HG03045 (cell line): Measurements from ENCODE around the gene ENPP1.

Source experiments
- ATAC-seq: cut with Tn5 transposase; IDR thresholded peaks from one replicate; pipeline ENCODE4 v1.9.1; 2021; ENCODE audit warnings: mild to moderate bottlenecking, moderate library complexity; ENCODE audit not compliant: unreplicated experiment

ENPP1 gene

DNA sequence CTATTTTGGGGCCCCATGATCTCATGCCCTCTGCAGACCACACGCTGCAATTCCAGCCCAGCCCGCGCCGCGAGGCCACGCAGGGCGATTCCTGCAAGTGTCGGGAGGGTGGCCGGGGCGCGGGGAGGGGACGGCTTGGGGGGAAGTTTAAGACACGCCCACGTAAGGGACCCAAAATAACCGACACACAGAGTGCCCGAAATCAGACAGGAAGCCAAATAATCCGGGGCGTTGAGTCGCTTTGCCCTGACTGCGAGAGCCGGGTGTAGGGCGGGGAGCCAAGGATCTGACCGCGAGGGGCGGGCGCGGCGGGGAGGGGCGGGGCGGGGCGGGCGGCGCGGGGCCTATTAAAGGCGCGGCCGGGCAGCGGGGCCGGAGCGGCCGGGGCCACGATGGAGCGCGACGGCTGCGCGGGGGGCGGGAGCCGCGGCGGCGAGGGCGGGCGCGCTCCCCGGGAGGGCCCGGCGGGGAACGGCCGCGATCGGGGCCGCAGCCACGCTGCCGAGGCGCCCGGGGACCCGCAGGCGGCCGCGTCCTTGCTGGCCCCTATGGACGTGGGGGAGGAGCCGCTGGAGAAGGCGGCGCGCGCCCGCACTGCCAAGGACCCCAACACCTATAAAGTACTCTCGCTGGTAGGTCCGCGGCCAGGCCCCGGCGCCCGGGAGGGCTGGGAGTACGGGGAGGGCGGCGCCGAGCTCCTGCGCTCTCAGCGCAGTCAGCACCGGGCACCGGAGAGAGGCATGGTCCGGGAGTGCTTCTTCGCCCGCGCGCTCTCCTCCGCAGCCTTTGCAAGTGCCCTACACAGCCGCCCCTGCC is at the start of gene ENPP1:
TSS of gene ENPP1 (plus strand) at position 377 of the 816 bp plus-strand sequence. CDS start at position 393, 16 bp downstream.
- peak; percentile 56 for ATAC-seq

DNA sequence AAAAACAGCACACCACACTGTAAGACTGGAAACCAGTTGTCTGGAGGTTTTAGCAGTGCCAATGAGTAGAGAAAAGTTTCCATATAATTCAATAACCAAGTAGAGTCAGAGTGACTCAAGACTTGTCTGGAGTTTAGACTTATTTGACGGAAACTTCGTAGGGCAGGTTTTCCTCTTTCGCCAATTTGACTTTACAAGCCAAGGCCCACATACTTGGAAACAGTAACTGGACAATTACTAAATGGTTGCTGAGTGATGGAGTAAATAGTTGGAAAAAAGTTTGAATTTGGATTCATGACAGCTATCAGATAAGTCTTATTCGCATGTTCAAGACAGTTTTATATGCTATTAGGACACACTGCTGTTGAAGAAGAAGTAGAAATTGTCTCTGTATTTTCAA is 48.9 kb upstream of the ENPP1 start:
- no peak for ATAC-seq

DNA sequence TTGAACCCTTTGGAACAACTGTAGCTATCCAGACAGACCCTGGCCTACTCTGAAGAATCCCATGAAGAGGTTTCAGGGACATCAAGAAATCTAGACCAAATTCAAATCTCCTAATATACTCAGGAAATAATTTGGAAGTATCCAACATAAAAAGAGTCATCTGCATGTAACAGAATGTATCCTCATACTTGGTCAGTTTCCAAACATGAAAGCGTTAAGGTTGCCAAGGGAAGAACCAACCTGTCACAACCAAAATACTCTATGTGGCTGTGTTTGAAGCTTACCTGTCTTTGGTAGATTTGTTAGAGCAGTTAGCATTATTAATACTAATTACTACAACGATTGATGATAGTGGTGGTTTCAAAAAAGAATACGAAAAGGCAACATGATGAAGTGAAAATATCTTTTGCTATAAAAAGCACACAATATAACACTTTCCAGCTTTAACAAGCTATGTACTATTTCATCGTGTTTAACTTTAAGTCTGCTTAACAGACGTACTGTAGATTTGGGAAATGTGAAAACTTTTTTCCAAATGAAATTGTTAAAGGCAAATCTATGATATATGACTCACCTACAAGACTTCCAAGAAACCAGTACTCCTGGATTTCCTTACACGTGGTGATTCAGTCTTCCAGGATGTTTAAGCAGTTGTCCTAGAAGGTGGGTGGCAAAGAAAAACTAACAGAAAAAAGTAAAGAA is 46.6 kb upstream of the ENPP1 start:
- no peak for ATAC-seq

DNA sequence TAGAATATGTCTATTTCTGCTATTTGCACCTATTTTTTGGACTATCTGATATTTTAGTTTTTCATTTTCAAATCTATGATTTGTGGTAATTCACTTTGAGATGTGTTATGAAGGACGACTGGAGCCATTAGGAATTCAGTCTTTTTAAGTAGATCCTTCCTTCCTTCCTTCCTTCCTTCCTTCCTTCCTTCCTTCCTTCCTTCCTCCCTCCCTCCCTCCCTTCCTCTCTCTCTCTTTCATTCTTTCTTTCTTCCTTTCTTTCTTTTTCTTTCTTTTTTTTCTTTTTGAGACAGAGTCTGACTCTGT is 46.1 kb upstream of the ENPP1 start:
- no peak for ATAC-seq

DNA sequence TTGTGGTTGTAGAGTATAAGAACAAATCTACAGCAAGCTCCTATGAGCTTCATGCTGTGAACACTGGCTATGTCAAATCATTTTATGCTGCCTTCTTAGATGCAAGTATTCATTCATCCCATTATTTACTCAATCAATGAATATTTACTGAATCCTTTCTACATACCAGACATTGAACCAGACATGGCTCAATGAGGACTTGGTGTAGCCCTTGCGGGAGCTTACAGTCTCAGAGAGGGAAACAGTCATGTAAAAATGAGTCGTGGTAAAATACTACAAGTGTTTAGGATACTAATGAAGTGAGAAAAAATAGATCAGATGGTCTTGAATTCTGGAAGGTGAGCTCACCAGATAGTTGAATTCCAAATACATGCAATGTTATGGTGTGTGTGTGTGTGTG is 44.8 kb upstream of the ENPP1 start:
- ATAC-seq: no peak

GRCh38 chr6:131763749-131764148 is 44.1 kb upstream of the ENPP1 start:
- no peak for ATAC-seq

- ATAC-seq: no peak
These were observed 43.5 kb upstream of the ENPP1 start for GRCh38 chr6:131764350-131764749.

DNA sequence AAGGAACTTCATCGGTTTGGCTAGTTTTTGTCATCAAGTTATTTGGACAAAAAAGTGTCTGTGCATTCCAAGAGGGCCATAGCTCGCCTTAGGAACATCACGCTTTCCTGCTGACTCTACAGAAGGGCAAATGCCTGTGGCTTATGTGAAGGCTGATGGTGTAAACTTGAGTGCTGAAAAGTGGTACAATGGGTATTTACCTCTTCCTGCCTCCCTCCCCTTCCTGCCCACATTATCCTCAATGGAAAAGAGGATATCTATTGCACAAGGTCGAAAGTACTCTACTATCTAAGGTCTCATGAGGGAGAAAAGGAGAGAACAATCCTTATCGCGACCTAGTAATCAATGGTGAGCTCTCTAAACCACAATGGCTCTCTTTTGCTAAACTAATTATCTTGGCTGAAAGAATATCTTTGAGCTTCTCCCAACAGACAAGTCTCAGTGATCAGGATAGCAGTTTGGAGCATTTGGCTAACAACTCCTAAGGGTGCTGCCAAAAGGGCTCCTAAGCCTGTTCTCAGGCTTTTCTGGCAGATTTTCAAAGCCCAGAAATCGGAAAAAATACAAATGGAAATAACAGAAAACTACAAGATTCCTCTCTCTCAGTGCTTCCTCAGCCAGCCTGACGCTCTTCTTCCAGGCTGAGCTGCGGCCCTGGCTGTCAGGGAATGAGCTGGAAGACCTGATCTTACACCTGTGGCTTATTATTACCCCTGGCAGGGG is 42.6 kb upstream of the ENPP1 start:
- no peak for ATAC-seq

GRCh38 chr6:131765804-131766135 is 42.0 kb upstream of the ENPP1 start:
- ATAC-seq: no peak

DNA sequence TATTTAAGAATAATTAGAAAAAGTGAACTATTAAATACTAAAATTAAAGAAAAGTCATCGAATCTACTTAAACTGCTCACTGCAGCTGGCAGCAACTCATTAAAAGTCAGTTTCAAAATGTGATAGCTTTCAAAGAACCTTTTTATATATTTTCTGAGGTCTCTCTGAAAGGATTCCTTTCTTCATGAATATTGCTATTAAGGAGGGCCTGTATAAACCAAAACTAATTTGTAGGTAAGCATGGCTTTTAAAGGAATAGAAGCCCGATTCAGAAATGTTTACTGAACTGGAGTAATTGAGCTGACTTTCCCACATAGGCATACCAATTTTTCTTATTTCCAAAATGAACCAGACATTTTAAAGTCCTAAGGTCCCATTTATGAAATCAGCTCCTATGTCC is 41.2 kb upstream of the ENPP1 start:
- no peak for ATAC-seq

DNA sequence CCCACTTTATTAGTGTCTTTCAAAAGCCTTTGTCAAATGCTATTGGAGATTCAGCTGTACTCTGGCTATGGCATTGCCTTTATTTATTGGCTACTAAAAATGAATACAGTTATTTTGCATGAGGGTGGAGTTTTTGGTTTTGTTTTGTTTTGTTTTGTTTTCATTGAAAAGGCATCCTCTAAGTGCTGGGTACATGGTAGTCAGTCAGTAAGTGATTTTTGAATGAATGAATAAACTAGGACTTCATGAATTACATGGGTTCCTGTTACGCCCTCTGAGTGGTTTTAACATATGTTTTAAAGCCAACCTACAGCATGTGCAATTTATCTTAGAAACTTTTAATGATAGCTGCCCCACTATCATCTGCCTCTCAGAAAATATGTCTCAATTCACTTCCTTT is 38.9 kb upstream of the ENPP1 start:
- no peak for ATAC-seq

DNA sequence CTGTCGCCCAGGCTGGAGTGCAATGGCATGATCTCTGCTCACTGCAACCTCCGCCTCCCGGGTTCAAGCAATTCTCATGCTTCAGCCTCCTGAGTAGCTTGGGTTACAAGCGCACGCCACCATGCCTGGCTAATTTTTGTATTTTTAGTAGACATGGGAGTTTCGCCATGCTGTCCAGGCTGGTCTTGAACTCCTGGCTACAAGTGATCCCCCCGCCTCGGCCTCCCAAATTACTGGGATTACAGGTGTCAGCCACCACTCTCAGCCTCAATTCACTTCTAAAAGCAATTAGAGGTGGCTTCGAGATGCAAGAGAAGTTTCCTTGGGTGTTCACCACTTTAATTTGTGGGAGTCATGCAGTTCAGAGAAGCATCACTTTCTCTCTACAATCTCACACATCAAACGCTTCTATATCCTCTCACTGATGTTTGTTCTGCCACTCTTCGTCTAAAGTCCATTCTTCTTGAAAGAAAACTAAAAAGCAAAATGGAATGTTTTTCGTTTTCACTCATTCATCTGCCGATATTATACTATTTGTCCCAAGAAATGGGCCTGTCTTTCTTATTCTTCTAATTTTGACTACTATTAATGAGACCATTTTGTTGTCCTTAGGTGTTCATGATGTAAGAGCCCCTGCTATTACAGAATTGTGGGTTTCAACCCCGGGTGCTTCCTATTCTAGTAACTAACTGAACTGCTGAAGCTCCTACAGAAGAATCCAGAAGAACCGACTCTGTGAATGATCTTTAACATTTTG is 38.3 kb upstream of the ENPP1 start:
- no peak for ATAC-seq

DNA sequence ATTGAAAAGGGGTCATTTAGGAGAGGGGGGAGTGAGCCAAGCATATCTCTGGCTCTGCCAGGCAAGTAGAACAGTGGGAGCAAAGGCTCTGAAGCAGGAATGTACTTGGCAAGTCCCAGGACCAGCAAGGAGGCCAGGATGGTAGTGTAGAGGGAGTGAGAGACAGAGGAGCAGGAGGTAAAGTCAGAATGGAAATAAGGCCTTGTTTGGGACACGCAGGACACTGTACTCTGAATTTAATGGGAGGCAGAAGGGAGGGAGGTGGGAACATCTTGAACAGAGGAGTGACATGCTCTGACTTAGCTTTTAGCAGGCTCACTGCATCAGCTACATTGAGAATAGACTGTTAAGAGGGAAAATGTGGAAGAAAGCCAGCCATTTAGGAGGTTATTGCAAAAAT is 37.0 kb upstream of the ENPP1 start:
- no peak for ATAC-seq

GRCh38 chr6:131773284-131773950 is 34.4 kb upstream of the ENPP1 start:
- ATAC-seq: no peak

GRCh38 chr6:131775886-131776285 is 31.9 kb upstream of the ENPP1 start:
- no peak for ATAC-seq

DNA sequence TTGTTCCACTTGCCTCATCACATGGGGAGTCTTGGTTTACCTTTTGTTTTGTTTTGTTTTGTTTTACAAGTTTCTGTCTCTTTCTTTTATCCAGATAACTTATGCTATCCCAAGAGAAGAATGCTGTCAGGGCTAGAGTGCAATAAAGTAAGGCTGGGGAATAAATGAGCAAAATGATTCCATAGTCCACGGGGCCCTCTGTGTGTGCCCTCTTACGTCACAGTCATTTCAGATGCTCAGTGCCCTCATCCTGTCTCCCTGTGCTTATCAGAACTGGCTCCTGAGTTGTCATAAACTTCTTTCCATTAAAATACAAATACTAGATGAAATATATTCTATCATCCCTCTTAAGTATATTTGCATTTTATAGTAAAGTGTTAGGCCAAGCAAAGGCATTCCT is 30.8 kb upstream of the ENPP1 start:
- ATAC-seq: no peak

GRCh38 chr6:131778169-131778568 is 29.7 kb upstream of the ENPP1 start:
- no peak for ATAC-seq

DNA sequence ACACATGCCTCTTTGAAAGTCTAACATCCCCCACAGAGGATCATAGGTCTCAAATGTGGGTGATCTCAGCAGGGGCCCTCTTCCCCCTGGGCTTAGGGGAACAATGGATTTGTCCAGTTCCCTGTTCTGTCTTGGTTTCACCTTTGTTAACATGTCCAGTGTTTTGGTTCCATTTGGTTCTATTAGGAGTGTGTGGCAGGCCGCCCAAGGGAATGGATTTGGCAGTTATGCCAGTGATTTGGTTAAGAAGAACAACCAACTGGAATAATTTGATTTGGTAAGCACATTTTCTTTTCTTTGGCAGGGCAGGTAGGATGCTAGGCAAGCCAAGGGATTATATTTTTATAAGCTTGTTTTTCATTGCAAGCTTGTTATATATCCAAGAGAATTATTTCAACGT is 28.5 kb upstream of the ENPP1 start:
- ATAC-seq: no peak

DNA sequence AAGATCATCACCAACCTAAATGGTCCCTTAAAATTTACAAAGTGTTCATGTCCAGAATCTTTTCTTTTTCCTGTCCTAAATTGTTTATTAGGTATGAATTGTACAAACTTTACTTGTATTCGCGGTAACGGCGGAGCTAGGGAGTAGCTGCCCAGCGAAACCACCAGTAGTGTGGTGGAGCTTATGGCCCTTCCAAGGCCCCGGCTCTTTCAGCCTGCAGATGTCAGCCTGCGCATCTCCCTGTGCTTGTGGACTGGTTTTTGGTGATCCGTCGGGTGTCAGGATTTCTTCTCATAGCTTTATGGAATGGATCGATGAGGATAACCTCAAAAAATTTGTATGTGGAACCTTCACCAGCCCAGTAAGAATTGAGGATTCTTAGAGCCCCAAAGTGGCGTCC is 27.2 kb upstream of the ENPP1 start:
- no peak for ATAC-seq

DNA sequence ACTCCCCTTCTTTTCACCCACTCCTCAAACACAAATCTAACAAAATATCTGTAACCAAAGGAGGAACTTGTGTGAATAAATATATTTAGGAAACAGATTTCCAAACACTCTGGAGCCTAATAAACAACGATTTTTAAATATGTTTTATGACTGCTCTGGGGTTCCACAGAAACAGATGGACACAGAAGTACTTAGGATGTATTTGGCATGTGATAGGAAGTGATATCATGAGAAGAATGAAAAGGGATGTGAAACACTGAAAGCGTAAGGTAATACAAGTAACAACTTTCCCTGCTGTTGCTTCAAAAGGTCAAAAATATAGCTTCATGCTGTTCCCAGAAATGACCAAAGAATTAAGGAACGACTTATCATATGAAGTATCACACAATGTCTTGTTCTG is 26.1 kb upstream of the ENPP1 start:
- no peak for ATAC-seq

- ATAC-seq: no peak
These were observed 25.1 kb upstream of the ENPP1 start for GRCh38 chr6:131782764-131783163.
